SK-N-SH (cell line): ENCODE measurements around the gene MYRF.

Source experiments
- EZH2phosphoT487 ChIP-seq: fragments of 200-600 bp; sonication (generic); IDR thresholded peaks from 2 replicates; pipeline ENCODE4 v1.6.1; 2017; ENCODE audit warnings: low read depth, mixed run types, mild to moderate bottlenecking, antibody characterized with exemption, moderate library complexity, borderline replicate concordance
- GABPA ChIP-seq: IDR thresholded peaks from 2 replicates; pipeline ENCODE4 v1.4.0; 2012; ENCODE audit warnings: low read depth, mild to moderate bottlenecking
- MEF2A ChIP-seq: IDR thresholded peaks from 2 replicates; pipeline ENCODE4 v1.4.0; 2012; ENCODE audit warnings: low read depth, borderline replicate concordance
- POLR2AphosphoS5 ChIP-seq: IDR thresholded peaks from 2 replicates; pipeline ENCODE4 v1.6.1; 2012; ENCODE audit warnings: low read depth, low read length
- RCOR1 ChIP-seq: fragments of 150-350 bp; IDR thresholded peaks from 2 replicates; pipeline ENCODE4 v1.6.1; 2017; ENCODE audit warnings: antibody characterized with exemption, low read length
- RFX5 ChIP-seq: IDR thresholded peaks from 2 replicates; pipeline ENCODE4 v1.6.1; 2012; ENCODE audit warnings: mild to moderate bottlenecking, improper control_type of control experiment, low read length
- TCF12 ChIP-seq: IDR thresholded peaks from 2 replicates; pipeline ENCODE4 v1.4.0; 2012
- YY1 ChIP-seq: IDR thresholded peaks from 2 replicates; pipeline ENCODE4 v1.4.0; 2012; ENCODE audit warnings: low read depth, mild to moderate bottlenecking
- TF ChIP-seq, protein P1 (sequence below): fragments of 200-600 bp; sonication (generic); IDR thresholded peaks from 2 replicates; pipeline ENCODE4 v1.6.1; 2017; ENCODE audit warnings: antibody characterized with exemption, mild to moderate bottlenecking, moderate library complexity
- TF ChIP-seq, protein P2 (sequence below): IDR thresholded peaks from 2 replicates; pipeline ENCODE4; 2012
- TF ChIP-seq, protein P3 (sequence below): IDR thresholded peaks from 2 replicates; pipeline ENCODE4 v1.6.1; 2012; ENCODE audit warnings: mild to moderate bottlenecking, low read depth, low read length, moderate library complexity
- TF ChIP-seq, protein P4 (sequence below): IDR thresholded peaks from 2 replicates; pipeline ENCODE4 v1.4.0; 2012; ENCODE audit warnings: low read depth, borderline replicate concordance

DNA sequence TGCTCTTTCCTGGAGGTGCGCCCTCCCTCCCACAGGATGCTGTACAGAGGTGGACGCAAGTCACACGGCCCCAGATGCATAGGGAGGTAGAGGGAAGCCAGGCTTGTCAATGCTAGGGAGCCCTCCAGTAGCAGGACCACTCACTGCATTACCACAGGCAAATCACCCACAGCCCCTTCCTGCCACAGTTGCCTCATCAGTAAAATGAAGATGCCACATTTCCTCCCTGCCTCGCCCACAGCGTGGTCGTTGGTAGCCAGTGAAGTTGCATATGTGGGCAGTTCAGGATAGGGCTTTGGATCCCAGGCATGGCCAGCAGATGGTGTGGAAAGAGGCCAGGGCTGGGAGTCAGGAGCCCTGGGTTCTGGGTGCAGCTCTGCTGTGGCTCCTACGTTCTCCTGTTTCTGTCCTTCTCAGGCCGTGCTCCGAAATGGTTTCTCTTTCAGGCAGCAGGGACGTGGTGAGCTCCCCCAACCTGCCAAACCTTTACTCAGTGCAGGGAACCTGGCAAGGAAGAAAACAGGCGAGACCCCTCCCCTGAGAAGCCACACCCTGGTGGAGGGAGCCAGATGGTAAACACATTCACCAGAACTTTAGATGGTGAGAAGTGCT lies 49.6 kb upstream of the MYRF start:
- TF ChIP-seq, protein P1, sequence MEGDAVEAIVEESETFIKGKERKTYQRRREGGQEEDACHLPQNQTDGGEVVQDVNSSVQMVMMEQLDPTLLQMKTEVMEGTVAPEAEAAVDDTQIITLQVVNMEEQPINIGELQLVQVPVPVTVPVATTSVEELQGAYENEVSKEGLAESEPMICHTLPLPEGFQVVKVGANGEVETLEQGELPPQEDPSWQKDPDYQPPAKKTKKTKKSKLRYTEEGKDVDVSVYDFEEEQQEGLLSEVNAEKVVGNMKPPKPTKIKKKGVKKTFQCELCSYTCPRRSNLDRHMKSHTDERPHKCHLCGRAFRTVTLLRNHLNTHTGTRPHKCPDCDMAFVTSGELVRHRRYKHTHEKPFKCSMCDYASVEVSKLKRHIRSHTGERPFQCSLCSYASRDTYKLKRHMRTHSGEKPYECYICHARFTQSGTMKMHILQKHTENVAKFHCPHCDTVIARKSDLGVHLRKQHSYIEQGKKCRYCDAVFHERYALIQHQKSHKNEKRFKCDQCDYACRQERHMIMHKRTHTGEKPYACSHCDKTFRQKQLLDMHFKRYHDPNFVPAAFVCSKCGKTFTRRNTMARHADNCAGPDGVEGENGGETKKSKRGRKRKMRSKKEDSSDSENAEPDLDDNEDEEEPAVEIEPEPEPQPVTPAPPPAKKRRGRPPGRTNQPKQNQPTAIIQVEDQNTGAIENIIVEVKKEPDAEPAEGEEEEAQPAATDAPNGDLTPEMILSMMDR: no peak
- TF ChIP-seq RCOR1 (no peak), TCF12 (no peak), MEF2A (no peak), EZH2phosphoT487 (no peak), GABPA (no peak), RFX5 (no peak), YY1 (no peak), POLR2AphosphoS5 (no peak)
- TF ChIP-seq, protein P2, sequence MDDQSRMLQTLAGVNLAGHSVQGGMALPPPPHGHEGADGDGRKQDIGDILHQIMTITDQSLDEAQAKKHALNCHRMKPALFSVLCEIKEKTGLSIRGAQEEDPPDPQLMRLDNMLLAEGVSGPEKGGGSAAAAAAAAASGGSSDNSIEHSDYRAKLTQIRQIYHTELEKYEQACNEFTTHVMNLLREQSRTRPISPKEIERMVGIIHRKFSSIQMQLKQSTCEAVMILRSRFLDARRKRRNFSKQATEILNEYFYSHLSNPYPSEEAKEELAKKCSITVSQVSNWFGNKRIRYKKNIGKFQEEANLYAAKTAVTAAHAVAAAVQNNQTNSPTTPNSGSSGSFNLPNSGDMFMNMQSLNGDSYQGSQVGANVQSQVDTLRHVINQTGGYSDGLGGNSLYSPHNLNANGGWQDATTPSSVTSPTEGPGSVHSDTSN: no peak
- TF ChIP-seq, protein P3, sequence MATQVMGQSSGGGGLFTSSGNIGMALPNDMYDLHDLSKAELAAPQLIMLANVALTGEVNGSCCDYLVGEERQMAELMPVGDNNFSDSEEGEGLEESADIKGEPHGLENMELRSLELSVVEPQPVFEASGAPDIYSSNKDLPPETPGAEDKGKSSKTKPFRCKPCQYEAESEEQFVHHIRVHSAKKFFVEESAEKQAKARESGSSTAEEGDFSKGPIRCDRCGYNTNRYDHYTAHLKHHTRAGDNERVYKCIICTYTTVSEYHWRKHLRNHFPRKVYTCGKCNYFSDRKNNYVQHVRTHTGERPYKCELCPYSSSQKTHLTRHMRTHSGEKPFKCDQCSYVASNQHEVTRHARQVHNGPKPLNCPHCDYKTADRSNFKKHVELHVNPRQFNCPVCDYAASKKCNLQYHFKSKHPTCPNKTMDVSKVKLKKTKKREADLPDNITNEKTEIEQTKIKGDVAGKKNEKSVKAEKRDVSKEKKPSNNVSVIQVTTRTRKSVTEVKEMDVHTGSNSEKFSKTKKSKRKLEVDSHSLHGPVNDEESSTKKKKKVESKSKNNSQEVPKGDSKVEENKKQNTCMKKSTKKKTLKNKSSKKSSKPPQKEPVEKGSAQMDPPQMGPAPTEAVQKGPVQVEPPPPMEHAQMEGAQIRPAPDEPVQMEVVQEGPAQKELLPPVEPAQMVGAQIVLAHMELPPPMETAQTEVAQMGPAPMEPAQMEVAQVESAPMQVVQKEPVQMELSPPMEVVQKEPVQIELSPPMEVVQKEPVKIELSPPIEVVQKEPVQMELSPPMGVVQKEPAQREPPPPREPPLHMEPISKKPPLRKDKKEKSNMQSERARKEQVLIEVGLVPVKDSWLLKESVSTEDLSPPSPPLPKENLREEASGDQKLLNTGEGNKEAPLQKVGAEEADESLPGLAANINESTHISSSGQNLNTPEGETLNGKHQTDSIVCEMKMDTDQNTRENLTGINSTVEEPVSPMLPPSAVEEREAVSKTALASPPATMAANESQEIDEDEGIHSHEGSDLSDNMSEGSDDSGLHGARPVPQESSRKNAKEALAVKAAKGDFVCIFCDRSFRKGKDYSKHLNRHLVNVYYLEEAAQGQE: no peak
- TF ChIP-seq, protein P4, sequence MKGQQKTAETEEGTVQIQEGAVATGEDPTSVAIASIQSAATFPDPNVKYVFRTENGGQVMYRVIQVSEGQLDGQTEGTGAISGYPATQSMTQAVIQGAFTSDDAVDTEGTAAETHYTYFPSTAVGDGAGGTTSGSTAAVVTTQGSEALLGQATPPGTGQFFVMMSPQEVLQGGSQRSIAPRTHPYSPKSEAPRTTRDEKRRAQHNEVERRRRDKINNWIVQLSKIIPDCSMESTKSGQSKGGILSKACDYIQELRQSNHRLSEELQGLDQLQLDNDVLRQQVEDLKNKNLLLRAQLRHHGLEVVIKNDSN: no peak
